ENCODE measurements around the gene TIGD3.

- TF ChIP-seq CTCF (IDR thresholded peaks at IDR 0.05; ENCODE audit: extremely low read depth in 1 of 2, insufficient read depth in 1 of 2, low read depth in 1 of 2, low read length in 2 of 2) = no peak
- no peak for TF ChIP-seq POLR2A (IDR thresholded peaks at IDR 0.05; ENCODE audit: low read depth, low read length)
These were observed 43.3 kb upstream of the TIGD3 start for GRCh38 chr11:65311170-65311678.

Measured in endothelial cell of umbilical vein (primary cell).